Measurements from ENCODE around the gene F13A1. TPM values are rescaled to one million over a fixed set of nuclear protein-coding genes. Genes with fewer than 3 reads are reported as not detected.

F13A1 gene
- total and polyA plus RNA-seq, 4 donors = 8.7 to 47.7 (median 26.5) TPM

DNA sequence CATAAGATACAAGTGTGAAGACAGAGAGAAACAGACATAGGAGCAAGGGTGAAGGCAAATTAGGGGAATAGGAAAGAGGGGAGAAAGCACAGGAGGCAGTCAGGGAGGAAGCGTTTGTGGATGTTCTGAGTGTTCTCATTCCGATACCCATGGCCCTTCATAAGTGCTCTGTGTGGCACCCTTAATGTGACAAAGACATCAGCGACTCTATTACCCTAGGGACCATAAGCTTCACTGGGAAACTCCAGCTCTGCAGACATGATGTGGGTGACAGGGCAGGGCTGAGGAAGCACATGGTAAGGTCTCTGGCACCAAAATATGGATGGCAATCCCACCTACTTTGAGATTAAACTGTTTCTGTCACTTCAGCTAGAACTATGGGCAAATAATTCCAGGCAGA is 33.0 kb downstream of the F13A1 start:
- H3K27ac ChIP-seq (ENCODE audit: low read depth, low read length) = no peak overlapping the region
- no peak for DNase-seq (ENCODE audit: low read depth in 4 of 6, low spot score in 6 of 6)
- H3K4me3 ChIP-seq (ENCODE audit: low read depth, low read length) = no peak overlapping the region
- H3K4me1 ChIP-seq (ENCODE audit: control insufficient read depth, insufficient read depth, low read length) = no peaks in the 10 kb centered on the region
- no peaks in the 10 kb centered on the region for H3K27me3 ChIP-seq (ENCODE audit: control insufficient read depth, insufficient read depth, low read length)
- H3K36me3 ChIP-seq (ENCODE audit: control insufficient read depth, insufficient read depth, low read length) = no peaks in the 10 kb centered on the region
- WGBS (ENCODE audit: insufficient coverage) = 83% methylated on average over 1 of the region's 3 CpGs
- no peaks in the 10 kb centered on the region for H3K9me3 ChIP-seq (ENCODE audit: control insufficient read depth, insufficient read depth, low read length)

DNA sequence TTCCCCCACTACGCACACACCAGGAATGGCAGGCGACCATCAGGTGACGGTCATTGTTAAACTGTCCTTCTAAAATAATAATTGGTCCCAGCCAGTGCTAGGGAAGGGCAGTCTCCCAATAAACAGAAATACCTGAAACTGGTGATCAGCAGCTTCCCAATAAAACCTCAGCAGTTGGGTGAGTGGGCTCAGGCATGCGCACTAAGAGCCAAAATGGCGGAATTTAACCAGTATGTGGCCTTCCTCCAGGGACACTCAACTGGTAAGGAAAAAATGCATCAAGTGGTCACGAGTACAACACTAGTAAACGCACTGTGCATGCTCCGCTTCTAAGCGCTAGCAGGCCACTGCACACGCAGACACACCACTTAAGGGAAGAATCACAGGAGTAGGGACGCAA is 34.8 kb downstream of the F13A1 start:
- Histone ChIP-seq H3K4me1 (ENCODE audit: control insufficient read depth, insufficient read depth, low read length) (no peaks in the 10 kb centered on the region), H3K36me3 (ENCODE audit: control insufficient read depth, insufficient read depth, low read length) (no peaks in the 10 kb centered on the region), H3K4me3 (ENCODE audit: low read depth, low read length) (no peak overlapping the region), H3K9me3 (ENCODE audit: control insufficient read depth, insufficient read depth, low read length) (no peaks in the 10 kb centered on the region), H3K27me3 (ENCODE audit: control insufficient read depth, insufficient read depth, low read length) (no peaks in the 10 kb centered on the region), H3K27ac (ENCODE audit: low read depth, low read length) (no peak overlapping the region)
- DNase-seq (ENCODE audit: low read depth in 4 of 6, low spot score in 6 of 6) = no peak
- 93% methylated on average over 8 of the region's 11 CpGs for WGBS (ENCODE audit: insufficient coverage)

DNA sequence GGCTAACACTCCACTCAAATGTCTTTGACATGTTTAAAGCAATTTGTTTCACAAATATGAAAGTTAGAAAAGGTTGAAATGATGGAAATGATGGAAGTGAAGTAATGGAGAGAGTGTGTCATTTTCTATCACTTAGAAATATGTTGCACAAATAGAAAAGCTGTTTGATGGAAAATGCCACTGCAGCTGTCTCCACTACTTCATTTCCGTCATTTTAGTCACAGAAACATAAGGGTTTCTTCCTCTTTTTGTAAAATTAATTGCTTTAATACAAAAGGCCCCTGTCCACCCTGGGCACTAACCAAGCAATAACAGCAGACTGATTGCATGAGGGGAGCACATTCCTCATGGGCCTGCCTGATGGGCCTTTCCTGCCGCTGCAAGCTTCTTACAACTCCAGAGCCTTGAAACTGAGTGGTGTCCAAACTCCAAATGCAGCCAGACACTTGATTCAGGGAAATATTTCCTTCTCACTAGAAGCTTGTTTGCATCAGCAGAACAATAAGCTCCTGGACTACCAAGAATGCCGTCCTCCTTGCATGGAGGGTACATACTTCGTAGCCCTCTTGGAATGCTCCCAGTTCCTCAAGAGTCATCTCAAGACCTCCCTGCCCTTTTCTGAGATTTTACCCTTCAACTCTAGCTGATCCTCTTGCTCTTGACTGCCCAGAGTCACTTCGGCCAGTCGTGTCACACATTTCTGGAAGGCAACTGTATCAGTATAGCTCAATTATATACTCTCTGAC is 36.1 kb downstream of the F13A1 start:
- Histone ChIP-seq H3K27me3 (ENCODE audit: control insufficient read depth, insufficient read depth, low read length) (no peaks in the 10 kb centered on the region), H3K36me3 (ENCODE audit: control insufficient read depth, insufficient read depth, low read length) (no peaks in the 10 kb centered on the region), H3K27ac (ENCODE audit: low read depth, low read length) (no peak overlapping the region), H3K9me3 (ENCODE audit: control insufficient read depth, insufficient read depth, low read length) (no peaks in the 10 kb centered on the region), H3K4me1 (ENCODE audit: control insufficient read depth, insufficient read depth, low read length) (no peaks in the 10 kb centered on the region), H3K4me3 (ENCODE audit: low read depth, low read length) (no peak overlapping the region)
- 89% methylated on average over 3 of the region's 6 CpGs for WGBS (ENCODE audit: insufficient coverage)
- DNase-seq (ENCODE audit: low read depth in 4 of 6, low spot score in 6 of 6) = no peak

DNA sequence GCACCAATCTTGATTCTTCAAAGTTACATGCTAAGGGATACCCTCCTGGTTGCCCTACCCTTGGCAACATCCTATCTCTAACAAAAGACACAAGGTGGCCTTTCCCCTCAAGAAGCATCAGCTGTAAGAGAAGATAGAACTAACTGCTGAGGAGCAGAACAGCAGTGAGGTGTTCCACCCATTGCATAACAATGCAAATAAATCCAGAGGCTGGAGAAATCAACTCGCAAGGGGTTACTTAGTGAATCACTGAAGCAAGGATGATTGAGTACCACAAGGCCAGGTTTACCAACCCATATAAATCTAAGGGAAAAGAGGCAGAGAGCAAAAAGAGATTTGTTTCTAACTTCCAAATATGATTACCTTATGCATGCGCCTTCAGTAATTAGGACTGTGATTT is 36.7 kb downstream of the F13A1 start:
- WGBS (ENCODE audit: insufficient coverage) = no CpG with 5 or more reads among the region's 2 CpGs
- Histone ChIP-seq H3K27me3 (ENCODE audit: control insufficient read depth, insufficient read depth, low read length) (no peaks in the 10 kb centered on the region), H3K9me3 (ENCODE audit: control insufficient read depth, insufficient read depth, low read length) (no peaks in the 10 kb centered on the region), H3K27ac (ENCODE audit: low read depth, low read length) (no peak overlapping the region), H3K4me3 (ENCODE audit: low read depth, low read length) (no peak overlapping the region), H3K4me1 (ENCODE audit: control insufficient read depth, insufficient read depth, low read length) (no peaks in the 10 kb centered on the region), H3K36me3 (ENCODE audit: control insufficient read depth, insufficient read depth, low read length) (no peaks in the 10 kb centered on the region)
- DNase-seq (ENCODE audit: low read depth in 4 of 6, low spot score in 6 of 6) = no peak

- no peaks in the 10 kb centered on the region for H3K9me3 ChIP-seq (ENCODE audit: control insufficient read depth, insufficient read depth, low read length)
- H3K4me3 ChIP-seq (ENCODE audit: low read depth, low read length) = no peak overlapping the region
- WGBS (ENCODE audit: insufficient coverage) = no CpG with 5 or more reads among the region's 1 CpG
- H3K27ac ChIP-seq (ENCODE audit: low read depth, low read length) = no peak overlapping the region
- H3K27me3 ChIP-seq (ENCODE audit: control insufficient read depth, insufficient read depth, low read length) = no peaks in the 10 kb centered on the region
- no peaks in the 10 kb centered on the region for H3K4me1 ChIP-seq (ENCODE audit: control insufficient read depth, insufficient read depth, low read length)
- no peak for DNase-seq (ENCODE audit: low read depth in 4 of 6, low spot score in 6 of 6)
- H3K36me3 ChIP-seq (ENCODE audit: control insufficient read depth, insufficient read depth, low read length) = no peaks in the 10 kb centered on the region
These were observed 37.7 kb downstream of the F13A1 start for GRCh38 chr6:6282716-6283115.

GRCh38 chr6:6277413-6277812 is 43.0 kb downstream of the F13A1 start:
- H3K9me3 ChIP-seq (ENCODE audit: control insufficient read depth, insufficient read depth, low read length) = no peaks in the 10 kb centered on the region
- WGBS (ENCODE audit: insufficient coverage) = 95% methylated on average over 3 of the region's 4 CpGs
- DNase-seq (ENCODE audit: low read depth in 4 of 6, low spot score in 6 of 6) = no peak
- no peaks in the 10 kb centered on the region for H3K4me1 ChIP-seq (ENCODE audit: control insufficient read depth, insufficient read depth, low read length)
- H3K27me3 ChIP-seq (ENCODE audit: control insufficient read depth, insufficient read depth, low read length) = no peaks in the 10 kb centered on the region
- no peak overlapping the region for H3K27ac ChIP-seq (ENCODE audit: low read depth, low read length)
- no peak overlapping the region for H3K4me3 ChIP-seq (ENCODE audit: low read depth, low read length)
- H3K36me3 ChIP-seq (ENCODE audit: control insufficient read depth, insufficient read depth, low read length) = no peaks in the 10 kb centered on the region

GRCh38 chr6:6270948-6271535 is 49.4 kb downstream of the F13A1 start:
- WGBS (ENCODE audit: insufficient coverage) = 59% methylated on average over 6 of the region's 7 CpGs
- Histone ChIP-seq H3K4me1 (ENCODE audit: control insufficient read depth, insufficient read depth, low read length) (no peaks in the 10 kb centered on the region), H3K4me3 (ENCODE audit: low read depth, low read length) (no peak overlapping the region), H3K9me3 (ENCODE audit: control insufficient read depth, insufficient read depth, low read length) (no peaks in the 10 kb centered on the region), H3K36me3 (ENCODE audit: control insufficient read depth, insufficient read depth, low read length) (no peaks in the 10 kb centered on the region), H3K27ac (ENCODE audit: low read depth, low read length) (no peak overlapping the region), H3K27me3 (ENCODE audit: control insufficient read depth, insufficient read depth, low read length) (no peaks in the 10 kb centered on the region)
- no peak for DNase-seq (ENCODE audit: low read depth in 4 of 6, low spot score in 6 of 6)

DNA sequence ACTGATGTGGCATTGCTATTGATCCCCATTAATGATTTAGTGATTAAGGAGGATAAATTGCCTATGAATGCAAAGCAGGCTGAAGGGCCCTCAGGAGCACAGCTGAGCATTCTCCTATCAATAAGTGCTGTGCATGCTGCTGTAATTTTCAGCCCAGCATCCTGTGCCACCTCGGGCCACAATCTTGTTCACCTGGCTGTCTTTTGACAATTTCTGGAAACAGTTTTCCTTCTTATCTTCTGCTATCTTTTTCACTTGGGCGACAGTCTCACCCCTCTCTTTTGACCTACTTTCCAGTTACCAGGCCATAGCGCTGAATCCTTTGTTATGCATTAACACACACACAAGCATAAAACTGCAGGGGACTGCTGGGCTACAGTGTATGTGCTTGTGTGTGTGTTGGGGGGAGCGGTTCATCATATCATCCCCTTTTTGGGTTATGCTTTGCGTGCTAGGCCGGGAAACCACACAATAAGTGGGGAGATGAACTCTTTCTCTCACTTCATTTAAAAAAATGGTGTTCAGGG is 60.2 kb downstream of the F13A1 start:
- H3K9me3 ChIP-seq (ENCODE audit: control insufficient read depth, insufficient read depth, low read length) = no peaks in the 10 kb centered on the region
- H3K4me3 ChIP-seq (ENCODE audit: low read depth, low read length) = no peak overlapping the region
- WGBS (ENCODE audit: insufficient coverage) = 69% methylated on average over 1 of the region's 6 CpGs
- no peaks in the 10 kb centered on the region for H3K27me3 ChIP-seq (ENCODE audit: control insufficient read depth, insufficient read depth, low read length)
- peak in 1 of 6 donors; percentile 51 for DNase-seq (ENCODE audit: low read depth in 4 of 6, low spot score in 6 of 6)
- H3K27ac ChIP-seq (ENCODE audit: low read depth, low read length) = no peak overlapping the region
- H3K4me1 ChIP-seq (ENCODE audit: control insufficient read depth, insufficient read depth, low read length) = no peaks in the 10 kb centered on the region
- no peaks in the 10 kb centered on the region for H3K36me3 ChIP-seq (ENCODE audit: control insufficient read depth, insufficient read depth, low read length)

DNA sequence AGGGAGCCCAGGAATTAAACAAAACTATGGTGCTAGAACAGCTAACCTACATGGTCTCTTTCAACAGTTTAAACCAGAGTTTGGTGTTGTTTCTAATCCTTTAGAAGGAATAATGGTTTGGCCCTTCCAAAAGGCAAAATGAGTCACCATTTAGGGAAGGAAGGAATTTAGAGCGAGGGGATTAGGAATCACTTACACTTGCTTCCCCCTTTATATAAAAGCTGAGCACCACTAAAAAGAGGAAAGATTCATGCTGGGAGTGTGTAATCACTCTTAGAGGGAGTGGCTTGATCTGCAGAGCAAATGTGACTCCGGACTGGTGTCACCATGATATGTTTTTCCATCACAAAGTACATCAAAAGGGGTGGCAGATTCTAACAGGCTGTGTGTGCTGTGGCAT is 63.6 kb downstream of the F13A1 start:
- Histone ChIP-seq H3K4me1 (ENCODE audit: control insufficient read depth, insufficient read depth, low read length) (no peaks in the 10 kb centered on the region), H3K36me3 (ENCODE audit: control insufficient read depth, insufficient read depth, low read length) (no peaks in the 10 kb centered on the region), H3K27ac (ENCODE audit: low read depth, low read length) (no peak overlapping the region), H3K4me3 (ENCODE audit: low read depth, low read length) (no peak overlapping the region), H3K27me3 (ENCODE audit: control insufficient read depth, insufficient read depth, low read length) (no peaks in the 10 kb centered on the region), H3K9me3 (ENCODE audit: control insufficient read depth, insufficient read depth, low read length) (no peaks in the 10 kb centered on the region)
- WGBS (ENCODE audit: insufficient coverage) = 0% methylated on average over 1 of the region's 2 CpGs
- no peak for DNase-seq (ENCODE audit: low read depth in 4 of 6, low spot score in 6 of 6)

DNA sequence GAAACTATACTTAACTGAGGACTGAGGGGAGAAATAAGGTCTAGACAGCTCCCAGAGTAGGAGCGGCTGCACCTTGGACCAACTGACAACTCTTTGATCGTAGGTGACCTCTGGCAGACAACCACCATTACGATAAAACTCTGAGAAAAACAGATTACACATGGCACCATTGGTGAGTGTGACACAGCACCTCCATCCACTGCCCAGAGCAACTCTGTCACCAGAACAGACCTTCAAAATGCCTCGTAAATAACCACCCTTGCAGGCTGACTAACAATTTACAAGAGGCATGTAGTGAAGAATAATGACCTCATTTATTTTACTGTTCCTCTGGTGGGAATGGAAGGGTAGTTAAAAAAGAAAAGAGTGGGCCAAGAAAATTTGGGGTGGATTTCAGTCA is 64.2 kb downstream of the F13A1 start:
- Histone ChIP-seq H3K36me3 (ENCODE audit: control insufficient read depth, insufficient read depth, low read length) (no peaks in the 10 kb centered on the region), H3K27me3 (ENCODE audit: control insufficient read depth, insufficient read depth, low read length) (no peaks in the 10 kb centered on the region), H3K4me3 (ENCODE audit: low read depth, low read length) (no peak overlapping the region), H3K4me1 (ENCODE audit: control insufficient read depth, insufficient read depth, low read length) (no peaks in the 10 kb centered on the region), H3K9me3 (ENCODE audit: control insufficient read depth, insufficient read depth, low read length) (no peaks in the 10 kb centered on the region), H3K27ac (ENCODE audit: low read depth, low read length) (no peak overlapping the region)
- 62% methylated on average over 3 of the region's 4 CpGs for WGBS (ENCODE audit: insufficient coverage)
- DNase-seq (ENCODE audit: low read depth in 4 of 6, low spot score in 6 of 6) = no peak

Measured in spinal cord (tissue), 10 donors.